GM23338 (cell line): ENCODE results near the gene MYL11. TPM values are rescaled to one million over a fixed set of nuclear protein-coding genes. Genes with fewer than 3 reads are reported as not detected.

Experiments used
- ATAC-seq: fragments of 200-7000 bp; cut with Tn5 transposase; 3 replicates; pipeline ENCODE4 v1.9.1; 2020
- DNase-seq: peaks from one replicate; pipeline ENCODE4 v3.0.0-alpha.2; 2015; ENCODE audit warnings: low spot score
- H2AFZ ChIP-seq: fragments of 200-600 bp; sonication (generic); 2 replicates; pipeline ENCODE4 v1.8.0; 2016; ENCODE audit warnings: antibody characterized with exemption, mild to moderate bottlenecking, moderate library complexity
- H3F3A ChIP-seq: fragments of 200-600 bp; sonication (generic); replicated peaks from 2 replicates; pipeline ENCODE4 v1.8.0; 2017; ENCODE audit warnings: antibody characterized with exemption, mixed run types, low read depth
- H3K27ac ChIP-seq: fragments of 200-600 bp; sonication (generic); 2 replicates; pipeline ENCODE4 v1.6.1; 2016; ENCODE audit warnings: low read depth
- H3K27me3 ChIP-seq: fragments of 200-600 bp; sonication (generic); 2 replicates; pipeline ENCODE4 v1.8.0; 2016; ENCODE audit warnings: mild to moderate bottlenecking, mixed run types, moderate library complexity; ENCODE audit not compliant: insufficient read depth
- H3K36me3 ChIP-seq: fragments of 200-600 bp; sonication (generic); 2 replicates; pipeline ENCODE4 v1.8.0; 2016; ENCODE audit warnings: mild to moderate bottlenecking; ENCODE audit not compliant: insufficient read depth
- H3K4me1 ChIP-seq: fragments of 200-600 bp; sonication (generic); 2 replicates; pipeline ENCODE4 v1.8.0; 2016; ENCODE audit warnings: mild to moderate bottlenecking, moderate library complexity; ENCODE audit not compliant: insufficient read depth
- H3K4me2 ChIP-seq: fragments of 200-600 bp; sonication (generic); 2 replicates; pipeline ENCODE4 v1.7.1; 2017; ENCODE audit warnings: mixed run types
- H3K4me3 ChIP-seq: fragments of 200-600 bp; sonication (generic); 2 replicates; pipeline ENCODE4 v1.6.1; 2016; ENCODE audit warnings: mixed run types
- H3K79me2 ChIP-seq: fragments of 200-600 bp; sonication (generic); replicated peaks from 2 replicates; pipeline ENCODE4 v1.8.0; 2017; ENCODE audit warnings: mild to moderate bottlenecking; ENCODE audit not compliant: insufficient read depth
- H3K9me2 ChIP-seq: fragments of 200-600 bp; sonication (generic); 2 replicates; pipeline ENCODE4 v1.8.0; 2017; ENCODE audit not compliant: insufficient read depth
- H4K20me1 ChIP-seq: fragments of 200-600 bp; sonication (generic); replicated peaks from 2 replicates; pipeline ENCODE4 v1.8.0; 2017; ENCODE audit warnings: mild to moderate bottlenecking; ENCODE audit not compliant: insufficient read depth
- H3K27ac Mint-ChIP-seq: 2 replicates; pipeline ENCODE4 v1.8.0; 2020; ENCODE audit warnings: inconsistent platforms, mild to moderate bottlenecking, moderate library complexity, mixed read lengths
- H3K27me3 Mint-ChIP-seq: 3 replicates; pipeline ENCODE4 v1.8.0; 2022; ENCODE audit warnings: low read depth, mild to moderate bottlenecking, moderate library complexity, mixed read lengths, inconsistent platforms; ENCODE audit not compliant: insufficient read depth, poor library complexity
- H3K36me3 Mint-ChIP-seq: 3 replicates; pipeline ENCODE4 v1.8.0; 2021; ENCODE audit warnings: low read depth, mild to moderate bottlenecking, inconsistent platforms, moderate library complexity, mixed read lengths
- H3K4me1 Mint-ChIP-seq: 3 replicates; pipeline ENCODE4 v1.8.0; 2020; ENCODE audit warnings: mild to moderate bottlenecking, inconsistent platforms, mixed read lengths
- H3K4me3 Mint-ChIP-seq: 3 replicates; pipeline ENCODE4 v1.8.0; 2021; ENCODE audit warnings: moderate library complexity, mild to moderate bottlenecking, inconsistent platforms, mixed read lengths
- H3K9me3 Mint-ChIP-seq: 3 replicates; pipeline ENCODE4 v1.8.0; 2020; ENCODE audit warnings: moderate library complexity, mild to moderate bottlenecking, inconsistent platforms, mixed read lengths
- CREB1 ChIP-seq: fragments of 250-450 bp; sonication (Bioruptor Pico); IDR thresholded peaks from 2 replicates; pipeline ENCODE4 v1.5.0; 2020; ENCODE audit warnings: low read depth, mild to moderate bottlenecking, moderate library complexity
- CTCF ChIP-seq, 2 experiments: fragments of 200-600 bp in 1 of 2; sonication (generic) in 1 of 2; conservative IDR thresholded peaks; 2 replicates each; pipeline versions ENCODE4 v1.5.1 to v1.6.1; 2016 to 2017; ENCODE audit warnings: antibody characterized with exemption in 2 of 2, low read depth in 2 of 2, mild to moderate bottlenecking in 2 of 2, moderate library complexity in 1 of 2
- ETS1 ChIP-seq: IDR thresholded peaks from 2 replicates; pipeline ENCODE4 v1.6.1; 2016; ENCODE audit warnings: antibody characterized with exemption
- EZH2 ChIP-seq: fragments of 200-600 bp; sonication (generic); IDR thresholded peaks from one replicate; pipeline ENCODE4 v1.8.0; 2017; ENCODE audit warnings: antibody characterized with exemption, mild to moderate bottlenecking, low read depth; ENCODE audit not compliant: unreplicated experiment
- EZH2phosphoT487 ChIP-seq: fragments of 200-600 bp; sonication (generic); IDR thresholded peaks from one replicate; pipeline ENCODE4 v1.8.1; 2018; ENCODE audit warnings: antibody characterized with exemption; ENCODE audit not compliant: unreplicated experiment
- JUNB ChIP-seq: IDR thresholded peaks from one replicate; pipeline ENCODE4 v1.6.1; 2016; ENCODE audit warnings: antibody characterized with exemption; ENCODE audit not compliant: unreplicated experiment
- NANOG ChIP-seq: IDR thresholded peaks from 2 replicates; pipeline ENCODE4 v1.6.1; 2016; ENCODE audit warnings: antibody characterized with exemption, borderline replicate concordance
- POLR2AphosphoS5 ChIP-seq: IDR thresholded peaks from 2 replicates; pipeline ENCODE4 v1.6.1; 2016; ENCODE audit warnings: antibody characterized with exemption, low read depth
- REST ChIP-seq: IDR thresholded peaks from one replicate; pipeline ENCODE4 v1.6.1; 2018; ENCODE audit warnings: antibody characterized with exemption; ENCODE audit not compliant: unreplicated experiment
- STAT1 ChIP-seq: IDR thresholded peaks from one replicate; pipeline ENCODE4 v1.6.1; 2016; ENCODE audit warnings: antibody characterized with exemption; ENCODE audit not compliant: unreplicated experiment
- ZNF114 ChIP-seq: fragments of 250-450 bp; sonication (Bioruptor Pico); IDR thresholded peaks from 2 replicates; pipeline ENCODE4 v1.5.0; 2020; ENCODE audit warnings: mild to moderate bottlenecking, moderate library complexity
- ZNF331 ChIP-seq: fragments of 250-450 bp; sonication (Bioruptor Pico); IDR thresholded peaks from 2 replicates; pipeline ENCODE4 v1.5.0; 2020; ENCODE audit warnings: low read depth, mild to moderate bottlenecking, moderate library complexity
- ZNF462 ChIP-seq: fragments of 250-450 bp; sonication (Bioruptor Pico); IDR thresholded peaks from 2 replicates; pipeline ENCODE4 v1.5.0; 2020; ENCODE audit warnings: mild to moderate bottlenecking, moderate library complexity
- polyA plus RNA-seq: library from polyadenylated mRNA; unstranded; fragments of >200 nt; fragmentation: Nextera tagmentation; extraction: Ambion mirVana; gene quantifications from 2 replicates; pipeline ENCODE4 v1.2.1, GENCODE V29; 2016
- total RNA-seq: library from RNA; depleted of rRNA; stranded (reverse); fragments of >200 nt; shearing (Covaris generic); gene quantifications from 2 replicates; pipeline ENCODE4 v1.2.3, GENCODE V29; 2014

The MYL11 gene
- total and polyA plus RNA-seq, 2 experiments from 2014 or later, result 3.5 TPM; not detected in 1

- H3K27me3 Mint-ChIP-seq, result peaks cover 19% of the 10 kb centered on the region
- H3K9me3 Mint-ChIP-seq, result no peaks in the 10 kb centered on the region
- peak; percentile 29 for DNase-seq
- no peak overlapping the region for H3K27ac Mint-ChIP-seq
- peak overlapping the region; percentile 78 for H3K4me3 Mint-ChIP-seq
- H3K9me2 ChIP-seq, result no peaks in the 10 kb centered on the region
- TF ChIP-seq ZNF331 (CRISPR knock-in tag), result no peak
- TF ChIP-seq EZH2, result no peak
- TF ChIP-seq ZNF462 (CRISPR knock-in tag), result no peak
- no peak for TF ChIP-seq REST
- no peak for TF ChIP-seq NANOG
- TF ChIP-seq ZNF114 (CRISPR knock-in tag), result no peak
- TF ChIP-seq EZH2phosphoT487, result no peak
- no peak for TF ChIP-seq CREB1 (CRISPR knock-in tag)
- no peak for TF ChIP-seq STAT1
- no peak for TF ChIP-seq JUNB
- TF ChIP-seq ETS1, result no peak
- no peak for TF ChIP-seq POLR2AphosphoS5
- TF ChIP-seq CTCF (conservative IDR thresholded peaks at IDR 0.05; ENCODE audit: low read depth in 2 of 2), result no peak
- no peak overlapping the region for H2AFZ ChIP-seq
- peak overlapping the region; percentile 85 for H3K4me3 ChIP-seq
- H3K36me3 Mint-ChIP-seq, result peaks cover 9% of the 10 kb centered on the region; the same call in 2 of the 3 replicates
- no peaks in the 10 kb centered on the region for H3K36me3 ChIP-seq
- H3F3A ChIP-seq, result no peaks in the 10 kb centered on the region
- peak; percentile 0; the same call in 2 of the 3 replicates for ATAC-seq
- H3K4me1 Mint-ChIP-seq, result peaks cover 33% of the 10 kb centered on the region
- peaks cover 11% of the 10 kb centered on the region for H3K4me1 ChIP-seq
- H3K79me2 ChIP-seq, result peaks cover 37% of the 10 kb centered on the region
- peak overlapping the region; percentile 98 for H3K4me2 ChIP-seq
- no peaks in the 10 kb centered on the region for H3K27me3 ChIP-seq
- no peak overlapping the region for H3K27ac ChIP-seq
- H4K20me1 ChIP-seq, result peaks cover 10% of the 10 kb centered on the region; the same call in 1 of the 2 replicates
These were observed 5.3 kb upstream of the MYL11 start for GRCh38 chr16:30369091-30369937.
